Measurements from ENCODE around the gene PAM16.

The PAM16 gene

DNA sequence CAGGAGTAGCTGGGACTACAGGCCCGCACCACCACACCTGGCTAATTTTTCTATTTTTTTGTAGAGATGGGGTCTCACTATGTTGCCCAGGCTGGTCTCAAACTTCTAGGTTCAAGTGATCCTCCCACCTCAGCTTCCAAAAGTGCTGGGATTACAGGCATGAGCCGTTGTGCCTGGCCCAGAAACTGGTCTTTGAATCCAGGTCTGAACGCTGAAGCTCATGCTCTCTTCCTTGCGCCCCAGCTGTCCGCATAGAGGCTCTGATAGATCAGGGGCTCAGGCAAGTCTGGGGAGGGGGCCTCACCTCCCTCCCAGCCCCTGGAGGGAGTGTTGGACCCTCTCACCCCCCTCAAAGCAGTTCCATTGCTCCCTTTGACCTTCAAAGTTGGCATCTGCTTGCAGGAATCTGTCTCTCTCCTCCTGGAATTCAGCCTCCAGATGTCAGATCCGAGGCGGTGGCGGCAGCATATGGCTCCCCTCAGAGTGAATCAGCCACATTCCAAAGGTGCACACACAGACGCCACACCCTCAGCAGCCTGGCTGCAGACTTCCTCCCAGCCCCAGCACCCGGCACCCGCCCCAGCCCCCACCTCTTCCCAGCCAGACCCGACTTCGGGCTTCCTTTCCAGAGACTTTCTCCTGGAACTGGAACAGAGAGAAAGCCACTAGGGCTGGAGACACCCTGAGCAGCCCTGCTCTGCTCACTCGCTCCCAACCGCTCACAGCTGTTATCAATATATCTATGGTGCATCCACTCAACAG is 52.2 kb downstream of the PAM16 start:
- DNase-seq (ENCODE audit: low read depth) = peak; percentile 91

- no peak for DNase-seq (ENCODE audit: low read depth)
Measured at GRCh38 chr16:4297480-4297879, 53.6 kb downstream of the PAM16 start.

GRCh38 chr16:4295581-4295980 is 55.5 kb downstream of the PAM16 start:
- DNase-seq (ENCODE audit: low read depth) = no peak

- no peak for DNase-seq (ENCODE audit: low read depth)
Measured at GRCh38 chr16:4293822-4294457, 57.2 kb downstream of the PAM16 start.

DNA sequence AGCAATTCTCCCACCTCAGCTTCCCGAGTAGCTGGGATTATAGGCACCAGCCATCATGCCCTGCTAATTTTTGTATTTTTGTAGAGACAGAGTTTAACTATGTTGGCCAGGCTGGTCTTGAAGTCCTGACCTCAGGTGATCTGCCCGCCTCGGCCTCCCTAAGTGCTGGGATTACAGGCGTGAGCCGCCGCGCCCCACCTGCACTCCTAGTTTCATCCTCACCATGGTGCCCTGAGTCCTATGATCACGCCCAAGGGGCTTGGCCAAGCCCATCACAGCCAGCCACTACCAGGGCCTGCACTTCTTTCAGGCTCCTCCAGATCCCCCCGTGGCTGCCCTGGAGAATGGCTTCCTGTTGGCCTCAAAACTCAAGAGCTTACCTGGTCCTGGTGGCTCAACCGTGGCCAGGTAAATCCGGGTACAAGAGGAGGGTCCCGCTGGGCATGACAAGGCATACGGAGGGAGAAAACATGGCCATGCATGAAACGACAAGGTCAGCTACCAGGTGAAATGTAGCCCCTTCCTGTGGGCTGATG is 57.9 kb downstream of the PAM16 start:
- DNase-seq (ENCODE audit: low read depth) = no peak

GRCh38 chr16:4291699-4292098 is 59.4 kb downstream of the PAM16 start:
- DNase-seq (ENCODE audit: low read depth) = no peak

All from GM04504 (cell line).